Neuronal stem cell (in vitro differentiated cells): ENCODE results near the gene RAB11FIP5.

Experiments
- DNase-seq: peaks from one replicate; pipeline ENCODE4 v3.0.0-alpha.2; 2013; ENCODE audit warnings: low spot score
- H2AFZ ChIP-seq: one replicate; pipeline ENCODE4 v1.6.1; 2013; ENCODE audit warnings: mild to moderate bottlenecking, low read length, inconsistent platforms
- H2AK5ac ChIP-seq: 2 replicates; pipeline ENCODE4 v1.6.1; 2013; ENCODE audit warnings: low read depth, mild to moderate bottlenecking, inconsistent platforms, low read length, moderate library complexity, mixed read lengths
- H2BK120ac ChIP-seq: 2 replicates; pipeline ENCODE4 v1.6.1; 2013; ENCODE audit warnings: low read depth, mild to moderate bottlenecking, inconsistent platforms, low read length, moderate library complexity, mixed read lengths
- H2BK12ac ChIP-seq: one replicate; pipeline ENCODE4 v1.6.1; 2013; ENCODE audit warnings: low read length, inconsistent platforms
- H2BK15ac ChIP-seq: 2 replicates; pipeline ENCODE4 v1.6.1; 2013; ENCODE audit warnings: mild to moderate bottlenecking, low read length, inconsistent platforms, mixed read lengths
- H2BK5ac ChIP-seq: one replicate; pipeline ENCODE4 v1.6.1; 2013; ENCODE audit warnings: inconsistent platforms, mild to moderate bottlenecking, low read length, moderate library complexity
- H3K14ac ChIP-seq: one replicate; pipeline ENCODE4 v1.6.1; 2013; ENCODE audit warnings: low read length, inconsistent platforms
- H3K18ac ChIP-seq: 2 replicates; pipeline ENCODE4 v1.6.1; 2013; ENCODE audit warnings: low read length, inconsistent platforms
- H3K23ac ChIP-seq: 2 replicates; pipeline ENCODE4 v1.6.1; 2013; ENCODE audit warnings: low read depth, mild to moderate bottlenecking, mixed read lengths, low read length, inconsistent platforms; ENCODE audit not compliant: poor library complexity
- H3K27ac ChIP-seq: replicated peaks from 3 replicates; pipeline ENCODE4 v1.5.1; 2013; ENCODE audit warnings: low read length, inconsistent platforms
- H3K27me3 ChIP-seq, 3 experiments: 2 replicates each; pipeline ENCODE4 v1.6.1; 2013; ENCODE audit warnings: low read length in 3 of 3, mild to moderate bottlenecking in 2 of 3, inconsistent platforms in 1 of 3, low read depth in 1 of 3, mixed read lengths in 1 of 3, moderate library complexity in 1 of 3; ENCODE audit not compliant: control insufficient read depth in 3 of 3, insufficient read depth in 3 of 3
- H3K36me3 ChIP-seq, 2 donors: replicated peaks in 1 of 2; 2 replicates each; pipeline ENCODE4 v1.6.1; 2013; ENCODE audit warnings: low read length in 2 of 2; ENCODE audit not compliant: control insufficient read depth in 2 of 2, insufficient read depth in 2 of 2
- H3K4ac ChIP-seq: 2 replicates; pipeline ENCODE4 v1.6.1; 2013; ENCODE audit warnings: inconsistent platforms, mild to moderate bottlenecking, low read length, moderate library complexity
- H3K4me1 ChIP-seq, 2 donors: 1 replicate in 1 of 2; 2 replicates in 1 of 2; pipeline ENCODE4 v1.6.1; 2013; ENCODE audit warnings: low read length in 2 of 2, low read depth in 1 of 2; ENCODE audit not compliant: control insufficient read depth in 2 of 2, insufficient read depth in 1 of 2
- H3K4me2 ChIP-seq: one replicate; pipeline ENCODE4 v1.6.1; 2013; ENCODE audit warnings: mild to moderate bottlenecking, low read length, inconsistent platforms; ENCODE audit not compliant: insufficient read depth, poor library complexity, severe bottlenecking
- H3K4me3 ChIP-seq, 2 donors: 2 replicates each; pipeline ENCODE4 v1.5.1; 2013; ENCODE audit warnings: low read length in 2 of 2, mild to moderate bottlenecking in 2 of 2, inconsistent platforms in 1 of 2, moderate library complexity in 1 of 2
- H3K79me1 ChIP-seq: one replicate; pipeline ENCODE4 v1.6.1; 2013; ENCODE audit warnings: low read depth, mild to moderate bottlenecking, inconsistent platforms, low read length, moderate library complexity
- H3K9ac ChIP-seq: one replicate; pipeline ENCODE4 v1.6.1; 2013; ENCODE audit warnings: mild to moderate bottlenecking, low read depth, low read length, inconsistent platforms; ENCODE audit not compliant: poor library complexity
- H3K9me3 ChIP-seq, 2 donors: replicated peaks in 1 of 2; 2 replicates each; pipeline versions ENCODE3 to v1.6.1; 2013; ENCODE audit warnings: low read length in 2 of 2, mild to moderate bottlenecking in 2 of 2, inconsistent platforms in 1 of 2, low read depth in 1 of 2, mixed read lengths in 1 of 2, moderate library complexity in 1 of 2; ENCODE audit not compliant: control insufficient read depth in 2 of 2, insufficient read depth in 1 of 2
- H4K8ac ChIP-seq: one replicate; pipeline ENCODE4 v1.6.1; 2013; ENCODE audit warnings: low read depth, mild to moderate bottlenecking, inconsistent platforms, low read length, moderate library complexity
- H4K91ac ChIP-seq: one replicate; pipeline ENCODE4 v1.6.1; 2013; ENCODE audit warnings: low read length, low read depth, mild to moderate bottlenecking, inconsistent platforms; ENCODE audit not compliant: poor library complexity
- WGBS, 2 donors: extraction: QIAGEN DNeasy Blood & Tissue Kit; methylation state at CpG; one replicate each; pipeline ENCODE4 v1.1.7; 2013; ENCODE audit warnings: missing lambda C conversion rate in 2 of 2, mixed read lengths in 1 of 2; ENCODE audit not compliant: insufficient read length in 2 of 2, insufficient replicate concordance in 1 of 2; ENCODE audit errors: extremely low coverage in 2 of 2; 5-methylcytosine and 5-hydroxymethylcytosine counted together

RAB11FIP5 gene

GRCh38 chr2:73072416-73072815 lies 40.3 kb downstream of the RAB11FIP5 start:
- no peak overlapping the region for H3K4ac ChIP-seq
- H3K9ac ChIP-seq, result no peak overlapping the region
- no peak overlapping the region for H3K14ac ChIP-seq
- H3K4me1 ChIP-seq, result peaks cover 8 to 12% of the 10 kb centered on the region in 2 donors
- H3K18ac ChIP-seq, result no peak overlapping the region
- H3K23ac ChIP-seq, result no peak overlapping the region
- DNase-seq, result no peak
- no peaks in the 10 kb centered on the region for H3K36me3 ChIP-seq
- WGBS, 2 donors, result no CpG with 5 or more reads among the region's 1 CpG
- no peak overlapping the region for H2AK5ac ChIP-seq
- H2BK12ac ChIP-seq, result no peak overlapping the region
- H2AFZ ChIP-seq, result peak overlapping the region; percentile 100
- H3K27me3 ChIP-seq, result peaks cover 0 to 24% (median 8%) of the 10 kb centered on the region in 3 experiments
- H2BK120ac ChIP-seq, result no peak overlapping the region
- H3K27ac ChIP-seq, result no peak overlapping the region
- no peak overlapping the region for H4K91ac ChIP-seq
- H3K4me2 ChIP-seq, result no peak overlapping the region
- H3K9me3 ChIP-seq, result no peaks in the 10 kb centered on the region
- no peak overlapping the region for H2BK15ac ChIP-seq
- no peak overlapping the region for H2BK5ac ChIP-seq
- H4K8ac ChIP-seq, result no peak overlapping the region
- H3K4me3 ChIP-seq, result peak overlapping the region in 1 of 2 donors; percentile 77
- no peaks in the 10 kb centered on the region for H3K79me1 ChIP-seq

DNA sequence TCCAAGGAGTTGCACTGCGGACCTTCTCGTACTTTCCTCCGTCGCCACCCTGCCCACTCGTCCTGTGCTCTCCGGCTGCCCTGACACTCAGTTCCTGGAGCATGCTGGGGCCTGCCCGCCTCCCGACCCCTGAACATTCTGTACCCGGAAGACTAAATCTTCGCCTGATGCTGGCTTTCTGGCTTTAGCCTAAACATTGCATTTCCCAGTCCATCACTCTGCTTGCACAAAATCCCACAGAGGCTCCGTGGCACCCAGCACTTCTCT lies 40.7 kb downstream of the RAB11FIP5 start:
- no peak for DNase-seq
- H3K4me2 ChIP-seq, result peak overlapping the region; percentile 96
- no peak overlapping the region for H2AK5ac ChIP-seq
- H3K9me3 ChIP-seq, result no peaks in the 10 kb centered on the region
- WGBS, 2 donors, result no CpG with 5 or more reads among the region's 11 CpGs
- no peak overlapping the region for H2BK5ac ChIP-seq
- H3K27ac ChIP-seq, result no peak overlapping the region
- H3K4me1 ChIP-seq, result peaks cover 7 to 12% of the 10 kb centered on the region in 2 donors
- peak overlapping the region; percentile 83 for H3K9ac ChIP-seq
- H3K4me3 ChIP-seq, result peak overlapping the region; percentile 77 to 87
- H4K91ac ChIP-seq, result no peak overlapping the region
- peaks cover 0 to 24% (median 8%) of the 10 kb centered on the region in 3 experiments for H3K27me3 ChIP-seq
- H2BK12ac ChIP-seq, result no peak overlapping the region
- H3K79me1 ChIP-seq, result no peaks in the 10 kb centered on the region
- H3K4ac ChIP-seq, result peak overlapping the region; percentile 0
- no peak overlapping the region for H3K14ac ChIP-seq
- H4K8ac ChIP-seq, result no peak overlapping the region
- H3K23ac ChIP-seq, result peak overlapping the region; percentile 94
- peak overlapping the region; percentile 100 for H2AFZ ChIP-seq
- no peaks in the 10 kb centered on the region for H3K36me3 ChIP-seq
- peak overlapping the region; percentile 97 for H3K18ac ChIP-seq
- peak overlapping the region; percentile 37 for H2BK120ac ChIP-seq
- no peak overlapping the region for H2BK15ac ChIP-seq

GRCh38 chr2:73071360-73072128 lies 41.2 kb downstream of the RAB11FIP5 start, which contains the start of gene SFXN5:
Gene SFXN5, minus strand, starts transcription at chr2:73071712. Its CDS starts 7 bp downstream, at chr2:73071705.
- H3K36me3 ChIP-seq, result no peaks in the 10 kb centered on the region
- peaks cover 0 to 24% (median 2%) of the 10 kb centered on the region in 3 experiments for H3K27me3 ChIP-seq
- no CpG with 5 or more reads among the region's 67 CpGs for WGBS, 2 donors
- H3K23ac ChIP-seq, result peak within 1 kb of the TSS; percentile 94
- peak within 1 kb of the TSS; percentile 37 for H2BK120ac ChIP-seq
- H3K4me2 ChIP-seq, result peak within 1 kb of the TSS; percentile 96
- peak within 1 kb of the TSS; percentile 89 for H3K14ac ChIP-seq
- no peaks in the 10 kb centered on the region for H3K9me3 ChIP-seq
- peak within 1 kb of the TSS; percentile 99 for H3K18ac ChIP-seq
- H3K4me1 ChIP-seq, result peaks cover 7 to 12% of the 10 kb centered on the region in 2 donors
- no peak within 1 kb of the TSS for H4K8ac ChIP-seq
- peak within 1 kb of the TSS; percentile 26 for H2BK12ac ChIP-seq
- peak within 1 kb of the TSS; percentile 77 to 93 for H3K4me3 ChIP-seq
- peak within 1 kb of the TSS; percentile 100 for H2AFZ ChIP-seq
- H2AK5ac ChIP-seq, result peak within 1 kb of the TSS; percentile 30
- H4K91ac ChIP-seq, result no peak within 1 kb of the TSS
- H3K9ac ChIP-seq, result peak within 1 kb of the TSS; percentile 88
- H2BK15ac ChIP-seq, result no peak within 1 kb of the TSS
- no peaks in the 10 kb centered on the region for H3K79me1 ChIP-seq
- peak; percentile 97 for DNase-seq
- H3K27ac ChIP-seq, result peak within 1 kb of the TSS; percentile 50
- peak within 1 kb of the TSS; percentile 89 for H2BK5ac ChIP-seq
- peak within 1 kb of the TSS; percentile 0 for H3K4ac ChIP-seq

DNA sequence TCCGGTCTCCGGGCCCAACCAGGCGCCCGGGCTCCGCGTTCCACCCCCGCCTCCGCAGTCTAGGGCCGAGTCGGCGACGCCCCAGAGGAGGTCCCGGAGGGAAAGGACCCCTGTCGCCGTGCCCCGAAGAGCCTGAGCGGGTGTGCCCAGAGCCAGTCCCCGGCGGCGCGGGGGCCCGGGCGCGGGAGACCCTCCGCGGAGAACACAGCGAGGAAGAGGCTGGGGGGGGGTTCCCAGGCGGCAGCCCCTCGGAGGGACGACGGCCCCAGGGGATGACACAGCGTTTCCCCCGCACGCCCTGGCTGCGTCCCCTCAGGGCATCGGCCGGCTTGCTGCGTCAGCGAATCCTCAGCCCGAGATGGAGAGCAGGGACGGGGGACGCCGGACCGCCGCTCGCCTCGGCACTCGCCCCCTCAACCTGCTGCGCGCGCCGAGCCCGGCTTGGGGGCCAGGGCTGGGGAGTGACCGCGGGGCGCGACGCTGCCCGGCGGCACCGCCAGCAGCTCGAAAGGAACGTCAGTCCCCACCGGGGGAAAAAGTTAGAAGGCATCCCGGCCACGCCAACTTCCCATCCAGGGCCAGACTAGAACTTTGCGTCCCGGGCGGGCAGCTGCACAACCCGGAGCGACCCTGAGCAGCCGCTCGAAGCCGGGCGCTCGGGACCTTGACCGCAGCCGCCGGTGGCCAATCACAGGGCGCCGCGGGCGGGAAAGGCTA lies 41.9 kb downstream of the RAB11FIP5 start:
- H3K9me3 ChIP-seq, result no peaks in the 10 kb centered on the region
- H2BK5ac ChIP-seq, result peak overlapping the region; percentile 89
- H3K36me3 ChIP-seq, result peaks cover 0 to 2% of the 10 kb centered on the region in 2 donors
- no peak overlapping the region for H4K8ac ChIP-seq
- H2AK5ac ChIP-seq, result peak overlapping the region; percentile 30
- H2BK15ac ChIP-seq, result no peak overlapping the region
- peak overlapping the region; percentile 84 for H3K18ac ChIP-seq
- no CpG with 5 or more reads among the region's 83 CpGs for WGBS, 2 donors
- DNase-seq, result peak; percentile 42
- H3K27me3 ChIP-seq, result peaks cover 0 to 24% (median 0%) of the 10 kb centered on the region in 3 experiments
- peak overlapping the region; percentile 100 for H2AFZ ChIP-seq
- H3K4me1 ChIP-seq, result peaks cover 7 to 12% of the 10 kb centered on the region in 2 donors
- peak overlapping the region; percentile 88 for H3K9ac ChIP-seq
- peak overlapping the region; percentile 94 for H3K23ac ChIP-seq
- no peak overlapping the region for H2BK12ac ChIP-seq
- H3K4me2 ChIP-seq, result peak overlapping the region; percentile 96
- H3K14ac ChIP-seq, result peak overlapping the region; percentile 89
- no peaks in the 10 kb centered on the region for H3K79me1 ChIP-seq
- no peak overlapping the region for H4K91ac ChIP-seq
- H3K27ac ChIP-seq, result no peak overlapping the region
- no peak overlapping the region for H2BK120ac ChIP-seq
- H3K4ac ChIP-seq, result no peak overlapping the region
- peak overlapping the region; percentile 77 to 93 for H3K4me3 ChIP-seq
